ENCODE data around the gene AFF3.

The AFF3 gene

DNA sequence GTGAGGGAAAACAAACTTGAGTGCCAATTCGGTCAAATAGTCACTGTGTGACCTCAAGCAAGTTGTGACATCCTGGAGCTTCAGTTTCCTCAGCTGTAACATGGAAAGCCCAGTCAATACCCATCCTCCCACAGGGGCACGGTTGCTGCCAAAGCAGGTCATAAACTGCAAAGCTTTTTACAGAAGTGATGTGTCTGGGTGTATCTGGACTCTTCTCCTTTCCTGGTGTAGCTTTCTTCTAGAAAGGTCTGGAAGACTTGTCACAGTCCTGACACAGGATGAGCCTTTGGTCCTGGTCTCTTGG lies 4.2 kb upstream of the AFF3 start:
- TF ChIP-seq, protein P1, sequence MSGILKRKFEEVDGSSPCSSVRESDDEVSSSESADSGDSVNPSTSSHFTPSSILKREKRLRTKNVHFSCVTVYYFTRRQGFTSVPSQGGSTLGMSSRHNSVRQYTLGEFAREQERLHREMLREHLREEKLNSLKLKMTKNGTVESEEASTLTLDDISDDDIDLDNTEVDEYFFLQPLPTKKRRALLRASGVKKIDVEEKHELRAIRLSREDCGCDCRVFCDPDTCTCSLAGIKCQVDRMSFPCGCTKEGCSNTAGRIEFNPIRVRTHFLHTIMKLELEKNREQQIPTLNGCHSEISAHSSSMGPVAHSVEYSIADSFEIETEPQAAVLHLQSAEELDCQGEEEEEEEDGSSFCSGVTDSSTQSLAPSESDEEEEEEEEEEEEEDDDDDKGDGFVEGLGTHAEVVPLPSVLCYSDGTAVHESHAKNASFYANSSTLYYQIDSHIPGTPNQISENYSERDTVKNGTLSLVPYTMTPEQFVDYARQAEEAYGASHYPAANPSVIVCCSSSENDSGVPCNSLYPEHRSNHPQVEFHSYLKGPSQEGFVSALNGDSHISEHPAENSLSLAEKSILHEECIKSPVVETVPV (CRISPR knock-in tag; IDR thresholded peaks at IDR 0.05) = no peak
- TF ChIP-seq PPARA (CRISPR knock-in tag; IDR thresholded peaks at IDR 0.05; ENCODE audit: borderline replicate concordance) = no peak
- no peak for TF ChIP-seq CREB5 (CRISPR knock-in tag; IDR thresholded peaks at IDR 0.05; ENCODE audit: low read depth)
- TF ChIP-seq ZC3H10 (CRISPR knock-in tag; IDR thresholded peaks at IDR 0.05) = no peak
- TF ChIP-seq, protein P2, sequence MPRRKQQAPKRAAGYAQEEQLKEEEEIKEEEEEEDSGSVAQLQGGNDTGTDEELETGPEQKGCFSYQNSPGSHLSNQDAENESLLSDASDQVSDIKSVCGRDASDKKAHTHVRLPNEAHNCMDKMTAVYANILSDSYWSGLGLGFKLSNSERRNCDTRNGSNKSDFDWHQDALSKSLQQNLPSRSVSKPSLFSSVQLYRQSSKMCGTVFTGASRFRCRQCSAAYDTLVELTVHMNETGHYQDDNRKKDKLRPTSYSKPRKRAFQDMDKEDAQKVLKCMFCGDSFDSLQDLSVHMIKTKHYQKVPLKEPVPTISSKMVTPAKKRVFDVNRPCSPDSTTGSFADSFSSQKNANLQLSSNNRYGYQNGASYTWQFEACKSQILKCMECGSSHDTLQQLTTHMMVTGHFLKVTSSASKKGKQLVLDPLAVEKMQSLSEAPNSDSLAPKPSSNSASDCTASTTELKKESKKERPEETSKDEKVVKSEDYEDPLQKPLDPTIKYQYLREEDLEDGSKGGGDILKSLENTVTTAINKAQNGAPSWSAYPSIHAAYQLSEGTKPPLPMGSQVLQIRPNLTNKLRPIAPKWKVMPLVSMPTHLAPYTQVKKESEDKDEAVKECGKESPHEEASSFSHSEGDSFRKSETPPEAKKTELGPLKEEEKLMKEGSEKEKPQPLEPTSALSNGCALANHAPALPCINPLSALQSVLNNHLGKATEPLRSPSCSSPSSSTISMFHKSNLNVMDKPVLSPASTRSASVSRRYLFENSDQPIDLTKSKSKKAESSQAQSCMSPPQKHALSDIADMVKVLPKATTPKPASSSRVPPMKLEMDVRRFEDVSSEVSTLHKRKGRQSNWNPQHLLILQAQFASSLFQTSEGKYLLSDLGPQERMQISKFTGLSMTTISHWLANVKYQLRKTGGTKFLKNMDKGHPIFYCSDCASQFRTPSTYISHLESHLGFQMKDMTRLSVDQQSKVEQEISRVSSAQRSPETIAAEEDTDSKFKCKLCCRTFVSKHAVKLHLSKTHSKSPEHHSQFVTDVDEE (CRISPR knock-in tag; IDR thresholded peaks at IDR 0.05) = no peak
- no peak for TF ChIP-seq ZNF565 (CRISPR knock-in tag; conservative IDR thresholded peaks at IDR 0.05; ENCODE audit: low read depth)
- TF ChIP-seq, protein P3, sequence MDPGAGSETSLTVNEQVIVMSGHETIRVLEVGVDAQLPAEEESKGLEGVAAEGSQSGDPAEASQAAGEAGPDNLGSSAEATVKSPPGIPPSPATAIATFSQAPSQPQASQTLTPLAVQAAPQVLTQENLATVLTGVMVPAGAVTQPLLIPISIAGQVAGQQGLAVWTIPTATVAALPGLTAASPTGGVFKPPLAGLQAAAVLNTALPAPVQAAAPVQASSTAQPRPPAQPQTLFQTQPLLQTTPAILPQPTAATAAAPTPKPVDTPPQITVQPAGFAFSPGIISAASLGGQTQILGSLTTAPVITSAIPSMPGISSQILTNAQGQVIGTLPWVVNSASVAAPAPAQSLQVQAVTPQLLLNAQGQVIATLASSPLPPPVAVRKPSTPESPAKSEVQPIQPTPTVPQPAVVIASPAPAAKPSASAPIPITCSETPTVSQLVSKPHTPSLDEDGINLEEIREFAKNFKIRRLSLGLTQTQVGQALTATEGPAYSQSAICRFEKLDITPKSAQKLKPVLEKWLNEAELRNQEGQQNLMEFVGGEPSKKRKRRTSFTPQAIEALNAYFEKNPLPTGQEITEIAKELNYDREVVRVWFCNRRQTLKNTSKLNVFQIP (CRISPR knock-in tag; IDR thresholded peaks at IDR 0.05; ENCODE audit: borderline replicate concordance, low read depth) = no peak
- TF ChIP-seq ESRRG (CRISPR knock-in tag; IDR thresholded peaks at IDR 0.05) = no peak
- no peak for TF ChIP-seq ISL1 (CRISPR knock-in tag; IDR thresholded peaks at IDR 0.05)
- no peak for TF ChIP-seq SNAI2 (CRISPR knock-in tag; IDR thresholded peaks at IDR 0.05)
- TF ChIP-seq ARNTL (CRISPR knock-in tag; IDR thresholded peaks at IDR 0.05; ENCODE audit: borderline replicate concordance, low read depth) = no peak
- no peak for TF ChIP-seq GLIS3 (CRISPR knock-in tag; IDR thresholded peaks at IDR 0.05)
- TF ChIP-seq OSR1 (CRISPR knock-in tag; IDR thresholded peaks at IDR 0.05) = no peak
- no peak for TF ChIP-seq BACH2 (CRISPR knock-in tag; IDR thresholded peaks at IDR 0.05; ENCODE audit: borderline replicate concordance)
- no peak for TF ChIP-seq ZNF70 (CRISPR knock-in tag; IDR thresholded peaks at IDR 0.05)
- no peak for TF ChIP-seq ZFP3 (CRISPR knock-in tag; IDR thresholded peaks at IDR 0.05)
- TF ChIP-seq ZNF8 (CRISPR knock-in tag; IDR thresholded peaks at IDR 0.05) = no peak
- no peak for TF ChIP-seq CSDC2 (CRISPR knock-in tag; IDR thresholded peaks at IDR 0.05)
- no peak for ATAC-seq

- no peak for TF ChIP-seq SNAI2 (CRISPR knock-in tag; IDR thresholded peaks at IDR 0.05)
- TF ChIP-seq, protein P3 (CRISPR knock-in tag; IDR thresholded peaks at IDR 0.05; ENCODE audit: borderline replicate concordance, low read depth) = no peak
- no peak for TF ChIP-seq RARB (CRISPR knock-in tag; IDR thresholded peaks at IDR 0.05)
- no peak for TF ChIP-seq ZC3H10 (CRISPR knock-in tag; IDR thresholded peaks at IDR 0.05)
- TF ChIP-seq TCF4 (CRISPR knock-in tag; IDR thresholded peaks at IDR 0.05; ENCODE audit: borderline replicate concordance) = no peak
- TF ChIP-seq ZFP30 (CRISPR knock-in tag; IDR thresholded peaks at IDR 0.05) = no peak
- TF ChIP-seq, protein P1 (CRISPR knock-in tag; IDR thresholded peaks at IDR 0.05) = no peak
- ATAC-seq = no peak
Measured at GRCh38 chr2:100145893-100146656, 3.7 kb upstream of the AFF3 start.

All from SK-N-SH treated with all-trans-retinoic acid at 6 μM for 48 hours (cell line).